Lower leg skin (tissue), 3 donors: ENCODE data around the gene TMED6.

Source experiments
- CTCF ChIP-seq, 3 donors: fragments of 450-650 bp; IDR thresholded peaks; one replicate each; pipeline ENCODE4 v1.5.1; 2016; ENCODE audit warnings: antibody characterized with exemption in 3 of 3, mild to moderate bottlenecking in 3 of 3, moderate library complexity in 2 of 3
- POLR2A ChIP-seq, 2 donors: fragments of 450-650 bp; IDR thresholded peaks; one replicate each; pipeline ENCODE4 v1.6.1; 2016 to 2017; ENCODE audit warnings: antibody characterized with exemption in 2 of 2, mild to moderate bottlenecking in 1 of 2, moderate library complexity in 1 of 2

GRCh38 chr16:69348222-69348621 lies 3.4 kb downstream of the TMED6 start:
- TF ChIP-seq CTCF (IDR thresholded peaks at IDR 0.05) = no peak
- TF ChIP-seq POLR2A (IDR thresholded peaks at IDR 0.05) = no peak
